WTC11 (cell line): ENCODE results near the gene ARL15. TPM values are rescaled to one million over a fixed set of nuclear protein-coding genes. Genes with fewer than 3 reads are reported as not detected.
A peak's percentile ranks its signal among the peaks of the same experiment; 100 is the strongest.

Experiments
- ATAC-seq: fragments of 200-7000 bp; cut with Tn5 transposase; 2 replicates; pipeline ENCODE4 v1.10.0; 2021; ENCODE audit warnings: mild to moderate bottlenecking, moderate library complexity
- CTCF ChIA-PET: fragments of 300-600 bp; sonication (Branson Sonifier 250); formaldehyde crosslinking; loops from one replicate; lab custom pipeline; 2021; ENCODE audit warnings: antibody characterized with exemption; lab: Charles Lee
- POLR2A ChIA-PET: fragments of 350-600 bp; sonication (Branson Sonifier 250); formaldehyde crosslinking; loops from one replicate; lab custom pipeline; 2021; ENCODE audit warnings: antibody characterized with exemption; lab: Charles Lee
- DNase-seq: peaks from one replicate; pipeline ENCODE4 v3.0.0; 2021; ENCODE audit warnings: low spot score
- H3K27ac Mint-ChIP-seq: 2 replicates; pipeline ENCODE4 v1.8.0; 2021; ENCODE audit warnings: mixed read lengths
- H3K27me3 Mint-ChIP-seq: 2 replicates; pipeline ENCODE4 v1.8.0; 2021; ENCODE audit warnings: low read depth, mild to moderate bottlenecking, moderate library complexity, mixed read lengths
- H3K36me3 Mint-ChIP-seq: 2 replicates; pipeline ENCODE4 v1.8.0; 2021; ENCODE audit warnings: mixed read lengths
- H3K4me1 Mint-ChIP-seq: 2 replicates; pipeline ENCODE4 v1.8.0; 2022; ENCODE audit warnings: mixed read lengths
- H3K4me3 Mint-ChIP-seq: 2 replicates; pipeline ENCODE4 v1.8.0; 2021; ENCODE audit warnings: mild to moderate bottlenecking, moderate library complexity, mixed read lengths
- H3K9me3 Mint-ChIP-seq: 2 replicates; pipeline ENCODE4 v1.8.0; 2021; ENCODE audit warnings: mixed read lengths
- ATF1 ChIP-seq: sonication (generic); formaldehyde crosslinking; IDR thresholded peaks from 2 replicates; pipeline ENCODE4 v1.8.1; 2023; ENCODE audit warnings: mild to moderate bottlenecking, moderate library complexity, missing genetic modification reagents
- ATF6 ChIP-seq: sonication (generic); formaldehyde crosslinking; IDR thresholded peaks from 2 replicates; pipeline ENCODE4 v1.8.1; 2023; ENCODE audit warnings: mild to moderate bottlenecking, missing genetic modification reagents
- E2F4 ChIP-seq: sonication (generic); formaldehyde crosslinking; IDR thresholded peaks from 2 replicates; pipeline ENCODE4 v1.8.1; 2022; ENCODE audit warnings: low read depth, mild to moderate bottlenecking, moderate library complexity, missing genetic modification reagents, borderline replicate concordance
- E2F5 ChIP-seq: sonication (generic); formaldehyde crosslinking; IDR thresholded peaks from 2 replicates; pipeline ENCODE4 v1.8.1; 2022; ENCODE audit warnings: mild to moderate bottlenecking, moderate library complexity, missing genetic modification reagents
- ELF4 ChIP-seq: sonication (generic); formaldehyde crosslinking; IDR thresholded peaks from 2 replicates; pipeline ENCODE4 v1.8.1; 2022; ENCODE audit warnings: low read depth, mild to moderate bottlenecking, moderate library complexity, missing genetic modification reagents
- ETV6 ChIP-seq: sonication (generic); formaldehyde crosslinking; IDR thresholded peaks from 2 replicates; pipeline ENCODE4 v1.8.1; 2022; ENCODE audit warnings: mild to moderate bottlenecking, missing genetic modification reagents
- FOXP1 ChIP-seq: sonication (generic); formaldehyde crosslinking; IDR thresholded peaks from 2 replicates; pipeline ENCODE4 v1.8.0; 2022; ENCODE audit warnings: missing genetic modification reagents, mild to moderate bottlenecking, moderate library complexity, borderline replicate concordance
- HMGA2 ChIP-seq: fragments of 250-450 bp; sonication (Bioruptor Pico); IDR thresholded peaks from 2 replicates; pipeline ENCODE4 v1.4.0; 2021; ENCODE audit warnings: mild to moderate bottlenecking, moderate library complexity
- JAZF1 ChIP-seq: fragments of 250-450 bp; sonication (Bioruptor Pico); IDR thresholded peaks from 2 replicates; pipeline ENCODE4 v1.9.0; 2021; ENCODE audit warnings: moderate library complexity, mild to moderate bottlenecking, inconsistent platforms
- JUN ChIP-seq: sonication (generic); formaldehyde crosslinking; IDR thresholded peaks from 2 replicates; pipeline ENCODE4 v1.8.0; 2023; ENCODE audit warnings: mild to moderate bottlenecking, missing genetic modification reagents
- MLX ChIP-seq: sonication (generic); formaldehyde crosslinking; IDR thresholded peaks from 2 replicates; pipeline ENCODE4 v1.8.1; 2023; ENCODE audit warnings: mild to moderate bottlenecking, missing genetic modification reagents, moderate library complexity
- MYBL2 ChIP-seq: sonication (generic); formaldehyde crosslinking; IDR thresholded peaks from 2 replicates; pipeline ENCODE4 v1.8.1; 2023; ENCODE audit warnings: mild to moderate bottlenecking, moderate library complexity, missing genetic modification reagents
- NFATC4 ChIP-seq: fragments of 250-450 bp; sonication (Bioruptor Pico); IDR thresholded peaks from 2 replicates; pipeline ENCODE4 v1.9.0; 2021; ENCODE audit warnings: mild to moderate bottlenecking
- NFYB ChIP-seq: sonication (generic); formaldehyde crosslinking; conservative IDR thresholded peaks from 2 replicates; pipeline ENCODE4 v1.8.0; 2022; ENCODE audit warnings: low read depth, missing genetic modification reagents
- NR1H2 ChIP-seq: sonication (generic); formaldehyde crosslinking; IDR thresholded peaks from 2 replicates; pipeline ENCODE4 v1.9.0; 2021; ENCODE audit warnings: mild to moderate bottlenecking, moderate library complexity, missing genetic modification reagents
- OVOL2 ChIP-seq: fragments of 250-450 bp; sonication (Bioruptor Pico); IDR thresholded peaks from 2 replicates; pipeline ENCODE4 v1.9.0; 2021; ENCODE audit warnings: mild to moderate bottlenecking, borderline replicate concordance
- PREB ChIP-seq: sonication (generic); formaldehyde crosslinking; IDR thresholded peaks from 2 replicates; pipeline ENCODE4 v1.8.1; 2022; ENCODE audit warnings: mild to moderate bottlenecking, missing genetic modification reagents, moderate library complexity, borderline replicate concordance
- STAT6 ChIP-seq: sonication (generic); formaldehyde crosslinking; conservative IDR thresholded peaks from 2 replicates; pipeline ENCODE4 v1.8.1; 2023; ENCODE audit warnings: mild to moderate bottlenecking, low read depth, missing genetic modification reagents, moderate library complexity
- TEAD1 ChIP-seq: sonication (generic); formaldehyde crosslinking; IDR thresholded peaks from 2 replicates; pipeline ENCODE4 v1.8.0; 2022; ENCODE audit warnings: mild to moderate bottlenecking, missing genetic modification reagents
- TP53 ChIP-seq: sonication (generic); formaldehyde crosslinking; IDR thresholded peaks from 2 replicates; pipeline ENCODE4 v1.8.1; 2023; ENCODE audit warnings: mild to moderate bottlenecking, missing genetic modification reagents
- ZBTB21 ChIP-seq: sonication (generic); formaldehyde crosslinking; IDR thresholded peaks from 2 replicates; pipeline ENCODE4 v1.8.1; 2023; ENCODE audit warnings: mild to moderate bottlenecking, missing genetic modification reagents, borderline replicate concordance
- ZNF121 ChIP-seq: sonication (generic); formaldehyde crosslinking; IDR thresholded peaks from 2 replicates; pipeline ENCODE4 v1.8.0; 2023; ENCODE audit warnings: missing genetic modification reagents
- ZNF281 ChIP-seq: sonication (generic); formaldehyde crosslinking; IDR thresholded peaks from 2 replicates; pipeline ENCODE4 v1.8.0; 2023; ENCODE audit warnings: mild to moderate bottlenecking, missing genetic modification reagents
- ZNF396 ChIP-seq: fragments of 250-450 bp; sonication (Bioruptor Pico); IDR thresholded peaks from 2 replicates; pipeline ENCODE4 v1.8.0; 2021; ENCODE audit warnings: mild to moderate bottlenecking, moderate library complexity, borderline replicate concordance
- ZSCAN18 ChIP-seq: fragments of 250-450 bp; sonication (Bioruptor Pico); IDR thresholded peaks from 2 replicates; pipeline ENCODE4 v2.1.2; 2022; ENCODE audit warnings: mild to moderate bottlenecking, moderate library complexity
- total RNA-seq: library from RNA; stranded (reverse); gene quantifications from 3 replicates; pipeline ENCODE4 v1.2.3, GENCODE V29; 2021

ARL15 gene
- total RNA-seq, 1 experiment from 2014 or later = 20.1 TPM

- Mint-ChIP-seq H3K36me3 (no peaks in the 10 kb centered on the region), H3K9me3 (peaks cover 16% of the 10 kb centered on the region), H3K4me3 (no peak overlapping the region), H3K4me1 (peaks cover 20% of the 10 kb centered on the region), H3K27me3 (no peaks in the 10 kb centered on the region), H3K27ac (no peak overlapping the region)
- ChIA-PET CTCF (interaction anchor here (0.5 kb wide), 1 partner anchor 463 kb away, joined by 3 read pairs; no protein-coding TSS in a partner anchor), POLR2A (no interaction called here)
- no peak for TF ChIP-seq ZSCAN18
- TF ChIP-seq OVOL2 = no peak
- TF ChIP-seq ZNF396 (CRISPR knock-in tag) = no peak
- TF ChIP-seq ZNF121 (CRISPR knock-in tag) = no peak
- TF ChIP-seq JAZF1 (CRISPR knock-in tag) = no peak
- no peak for TF ChIP-seq E2F4 (CRISPR knock-in tag)
- no peak for TF ChIP-seq NFATC4 (CRISPR knock-in tag)
- TF ChIP-seq ATF6 (CRISPR knock-in tag) = no peak
- TF ChIP-seq FOXP1 (CRISPR knock-in tag) = no peak
- TF ChIP-seq ATF1 (CRISPR knock-in tag) = no peak
- no peak for TF ChIP-seq ZBTB21
- no peak for TF ChIP-seq TP53
- TF ChIP-seq HMGA2 (CRISPR knock-in tag) = no peak
- TF ChIP-seq JUN = no peak
- no peak for ATAC-seq
- DNase-seq = no peak
Measured at GRCh38 chr5:54222336-54222735, 88.0 kb downstream of the ARL15 start.

GRCh38 chr5:54221135-54221534 is 89.2 kb downstream of the ARL15 start:
- ATAC-seq = no peak
- POLR2A ChIA-PET = no interaction called here
- H3K27ac Mint-ChIP-seq = peak overlapping the region; percentile 76; the same call in 1 of the 2 replicates
- TF ChIP-seq ZNF281 (CRISPR knock-in tag) (no peak), MLX (CRISPR knock-in tag) (no peak), STAT6 (CRISPR knock-in tag) (no peak), PREB (CRISPR knock-in tag) (no peak), NR1H2 (CRISPR knock-in tag) (no peak), ATF1 (CRISPR knock-in tag) (no peak), TEAD1 (CRISPR knock-in tag) (no peak), MYBL2 (no peak), E2F5 (CRISPR knock-in tag) (no peak), ELF4 (CRISPR knock-in tag) (no peak), ETV6 (no peak), NFYB (CRISPR knock-in tag) (no peak)

More at GRCh38 chr5:54221135-54221534, 89.2 kb downstream of the ARL15 start:
- Mint-ChIP-seq H3K4me1 (peaks cover 30% of the 10 kb centered on the region), H3K36me3 (no peaks in the 10 kb centered on the region), H3K4me3 (no peak overlapping the region), H3K9me3 (peaks cover 16% of the 10 kb centered on the region), H3K27me3 (no peaks in the 10 kb centered on the region)
- no peak for DNase-seq
- CTCF ChIA-PET = no interaction called here
